ENCODE results near the gene TRMT112.

The TRMT112 gene

GRCh38 chr11:64357446-64357845 is 40.1 kb upstream of the TRMT112 start:
- DNase-seq (ENCODE audit: insufficient read length) (no peak), FAIRE-seq (no peak)
- TF ChIP-seq TAF1 (IDR thresholded peaks at IDR 0.05; ENCODE audit: borderline replicate concordance, low read depth, low read length) = no peak
- no peak for TF ChIP-seq POLR2AphosphoS5 (IDR thresholded peaks at IDR 0.05; ENCODE audit: low read depth, low read length)
- TF ChIP-seq POLR2A (IDR thresholded peaks at IDR 0.05; ENCODE audit: low read depth, low read length) = no peak

DNA sequence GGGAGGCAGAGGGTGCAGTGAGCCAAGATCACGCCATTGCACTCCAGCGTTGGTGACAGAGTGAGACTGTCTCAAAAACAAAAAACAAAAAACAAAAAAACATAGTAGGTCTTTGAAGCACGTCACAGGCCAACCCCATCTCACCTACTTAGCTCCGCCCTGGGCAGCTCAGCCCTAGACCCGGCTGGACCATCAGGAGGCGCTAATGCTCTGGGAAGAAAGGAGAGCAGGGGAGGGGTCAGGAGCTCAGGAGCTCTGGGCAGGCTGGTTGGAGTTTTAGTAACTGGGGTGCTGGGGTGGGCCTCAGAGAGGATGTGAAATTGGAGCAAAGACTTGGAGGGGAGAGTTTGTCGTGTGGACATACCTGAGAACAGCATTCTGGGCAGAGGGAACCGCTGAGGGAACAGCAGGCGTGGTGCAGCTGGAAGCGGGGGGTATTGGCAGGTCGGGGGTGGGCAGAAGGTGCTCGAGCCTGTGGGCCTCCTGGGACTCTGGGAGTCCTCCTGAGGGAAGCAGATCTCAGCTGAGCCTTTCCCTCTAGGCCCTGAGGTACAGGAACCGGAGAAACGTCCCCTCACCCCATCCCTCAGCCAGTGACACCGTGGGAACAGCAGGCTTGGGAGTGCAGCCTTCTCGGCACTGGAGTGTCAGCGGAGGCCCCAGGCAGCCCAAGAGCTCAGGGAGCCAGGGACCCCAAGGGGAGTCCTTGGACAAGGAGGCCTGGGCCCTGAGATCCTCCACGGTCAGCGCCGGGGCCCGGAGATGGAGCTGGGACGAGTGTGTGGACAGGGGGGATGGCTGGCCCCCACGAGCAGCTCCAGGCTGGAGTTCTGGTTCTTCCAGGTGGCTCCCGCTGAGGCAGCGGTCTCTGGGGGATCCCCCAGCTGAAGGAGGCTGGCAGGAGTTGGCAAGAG is 39.4 kb upstream of the TRMT112 start:
- TF ChIP-seq POLR2AphosphoS5 (IDR thresholded peaks at IDR 0.05; ENCODE audit: low read depth, low read length) = no peak
- TF ChIP-seq TAF1 (IDR thresholded peaks at IDR 0.05; ENCODE audit: borderline replicate concordance, low read depth, low read length) = no peak
- no peak for TF ChIP-seq POLR2A (IDR thresholded peaks at IDR 0.05; ENCODE audit: low read depth, low read length)
- no peak for DNase-seq (ENCODE audit: insufficient read length)
- no peak for FAIRE-seq

- DNase-seq (ENCODE audit: insufficient read length) (peak; percentile 72), FAIRE-seq (peak; percentile 77)
- TF ChIP-seq TAF1 (IDR thresholded peaks at IDR 0.05; ENCODE audit: borderline replicate concordance, low read depth, low read length) = no peak
- no peak for TF ChIP-seq POLR2A (IDR thresholded peaks at IDR 0.05; ENCODE audit: low read depth, low read length)
- no peak for TF ChIP-seq POLR2AphosphoS5 (IDR thresholded peaks at IDR 0.05; ENCODE audit: low read depth, low read length)
Observed at GRCh38 chr11:64355078-64355940, 38.0 kb upstream of the TRMT112 start.

GRCh38 chr11:64353715-64354506 is 36.6 kb upstream of the TRMT112 start:
- FAIRE-seq = no peak
- no peak for TF ChIP-seq POLR2A (IDR thresholded peaks at IDR 0.05; ENCODE audit: low read depth, low read length)
- no peak for TF ChIP-seq POLR2AphosphoS5 (IDR thresholded peaks at IDR 0.05; ENCODE audit: low read depth, low read length)
- TF ChIP-seq TAF1 (IDR thresholded peaks at IDR 0.05; ENCODE audit: borderline replicate concordance, low read depth, low read length) = no peak
- DNase-seq (ENCODE audit: insufficient read length) = no peak

DNA sequence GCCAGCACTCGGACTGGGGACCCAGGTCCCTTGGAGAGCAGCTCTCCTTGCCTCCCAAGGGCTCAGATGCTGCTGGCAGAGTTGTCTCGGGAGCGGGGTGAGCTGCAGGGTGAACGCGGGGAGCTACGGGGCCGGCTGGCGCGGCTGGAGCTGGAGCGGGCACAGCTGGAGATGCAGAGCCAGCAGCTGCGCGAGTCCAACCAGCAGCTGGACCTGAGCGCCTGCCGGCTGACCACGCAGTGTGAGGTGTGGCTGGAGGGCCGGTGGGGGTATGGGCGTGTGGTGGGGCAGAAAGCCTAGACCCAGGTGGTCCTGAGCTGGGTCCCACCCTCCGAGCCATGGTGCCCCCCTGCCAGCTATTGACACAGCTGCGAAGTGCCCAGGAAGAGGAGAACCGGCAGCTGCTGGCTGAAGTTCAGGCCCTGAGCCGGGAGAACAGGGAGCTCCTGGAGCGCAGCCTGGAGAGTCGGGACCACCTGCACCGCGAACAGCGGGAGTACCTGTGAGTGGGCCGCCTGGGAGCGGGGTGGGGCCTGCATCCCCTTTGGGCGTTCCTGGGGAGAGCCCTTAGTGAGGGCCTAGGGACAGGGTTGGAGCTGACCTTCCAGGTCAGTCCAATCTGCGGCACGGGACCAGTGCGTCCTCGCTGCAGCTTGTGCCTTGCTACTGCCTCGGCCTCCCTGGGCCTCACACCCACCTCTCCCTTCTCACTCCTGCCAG is 35.8 kb upstream of the TRMT112 start:
- FAIRE-seq (no peak), DNase-seq (ENCODE audit: insufficient read length) (no peak)
- no peak; the same call in 1 of the 2 replicates for TF ChIP-seq POLR2A (IDR thresholded peaks at IDR 0.05; ENCODE audit: low read depth, low read length)
- TF ChIP-seq POLR2AphosphoS5 (IDR thresholded peaks at IDR 0.05; ENCODE audit: low read depth, low read length) = no peak
- no peak for TF ChIP-seq TAF1 (IDR thresholded peaks at IDR 0.05; ENCODE audit: borderline replicate concordance, low read depth, low read length)

- DNase-seq (ENCODE audit: insufficient read length) (no peak), FAIRE-seq (no peak)
- no peak for TF ChIP-seq TAF1 (IDR thresholded peaks at IDR 0.05; ENCODE audit: borderline replicate concordance, low read depth, low read length)
- no peak for TF ChIP-seq POLR2A (IDR thresholded peaks at IDR 0.05; ENCODE audit: low read depth, low read length)
- TF ChIP-seq POLR2AphosphoS5 (IDR thresholded peaks at IDR 0.05; ENCODE audit: low read depth, low read length) = no peak
Observed at GRCh38 chr11:64352099-64352994, 35.0 kb upstream of the TRMT112 start.

- TF ChIP-seq TAF1 (IDR thresholded peaks at IDR 0.05; ENCODE audit: borderline replicate concordance, low read depth, low read length) (no peak), POLR2AphosphoS5 (IDR thresholded peaks at IDR 0.05; ENCODE audit: low read depth, low read length) (no peak), POLR2A (IDR thresholded peaks at IDR 0.05; ENCODE audit: low read depth, low read length) (no peak)
- FAIRE-seq = no peak
Observed at GRCh38 chr11:64351136-64351631, 33.8 kb upstream of the TRMT112 start.

DNA sequence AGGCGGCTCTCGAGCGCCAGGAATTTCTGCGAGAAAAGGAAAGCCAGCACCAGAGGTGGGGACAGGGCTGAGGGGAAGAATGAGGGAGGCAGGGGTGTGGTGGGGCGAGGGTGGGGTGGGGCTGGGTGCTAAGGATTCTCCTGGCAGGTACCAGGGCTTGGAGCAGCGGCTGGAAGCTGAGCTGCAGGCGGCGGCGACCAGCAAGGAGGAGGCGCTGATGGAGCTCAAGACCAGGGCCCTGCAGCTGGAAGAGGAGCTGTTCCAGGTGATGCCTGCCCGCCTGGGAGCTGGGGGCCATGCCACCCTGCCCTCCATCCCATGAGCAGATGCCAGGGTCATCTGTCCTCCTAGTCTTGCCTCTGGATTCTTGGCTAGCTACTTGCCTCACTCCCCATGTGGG is 32.0 kb upstream of the TRMT112 start:
- no peak for FAIRE-seq
- DNase-seq (ENCODE audit: insufficient read length) = no peak

More at GRCh38 chr11:64351136-64351631, 33.8 kb upstream of the TRMT112 start:
- DNase-seq (ENCODE audit: insufficient read length) = no peak

DNA sequence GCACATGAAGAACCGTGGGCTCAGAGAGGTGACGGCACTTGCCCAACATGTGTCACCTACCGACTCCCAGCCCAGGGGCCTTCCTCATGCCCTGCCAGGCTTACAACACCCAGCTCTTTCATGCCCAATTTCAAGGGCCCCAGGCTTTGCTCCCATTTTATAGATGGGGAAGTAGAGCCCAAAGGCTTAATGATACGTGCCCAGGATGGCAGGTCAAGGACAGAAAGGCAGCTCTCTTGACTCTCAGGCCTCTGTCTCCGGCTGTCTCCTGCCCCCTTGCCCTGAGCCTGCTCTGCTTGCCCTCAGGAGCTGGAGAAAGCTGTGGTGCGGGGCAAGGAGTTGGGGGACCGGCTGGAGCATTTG is 31.6 kb upstream of the TRMT112 start:
- TF ChIP-seq POLR2AphosphoS5 (IDR thresholded peaks at IDR 0.05; ENCODE audit: low read depth, low read length) (no peak), TAF1 (IDR thresholded peaks at IDR 0.05; ENCODE audit: borderline replicate concordance, low read depth, low read length) (no peak), POLR2A (IDR thresholded peaks at IDR 0.05; ENCODE audit: low read depth, low read length) (no peak)
- DNase-seq (ENCODE audit: insufficient read length) = no peak
- FAIRE-seq = no peak

More for the DNA sequence above, 32.0 kb upstream of the TRMT112 start:
- no peak for TF ChIP-seq POLR2AphosphoS5 (IDR thresholded peaks at IDR 0.05; ENCODE audit: low read depth, low read length)
- TF ChIP-seq POLR2A (IDR thresholded peaks at IDR 0.05; ENCODE audit: low read depth, low read length) = no peak
- no peak for TF ChIP-seq TAF1 (IDR thresholded peaks at IDR 0.05; ENCODE audit: borderline replicate concordance, low read depth, low read length)
